DND-41 (cell line): Measurements from ENCODE around the gene ZNF844.

Experiments
- ATAC-seq: fragments of 200-7000 bp; cut with Tn5 transposase; 3 replicates; pipeline ENCODE4 v1.9.1; 2021; ENCODE audit warnings: low read depth; ENCODE audit not compliant: insufficient read depth
- DNase-seq: peaks from one replicate; pipeline ENCODE4 v3.0.0-alpha.2; 2020
- H2AFZ ChIP-seq: 2 replicates; pipeline ENCODE4 v1.6.0; 2012; ENCODE audit warnings: low read depth, low read length
- H3K27ac ChIP-seq: 2 replicates; pipeline ENCODE4 v1.5.1; 2012; ENCODE audit warnings: low read length, inconsistent platforms
- H3K27me3 ChIP-seq: fragments of 200-600 bp; sonication (generic); 2 replicates; pipeline ENCODE4 v1.6.0; 2012; ENCODE audit warnings: low read length, mild to moderate bottlenecking, inconsistent platforms; ENCODE audit not compliant: insufficient read depth, poor library complexity
- H3K36me3 ChIP-seq: 2 replicates; pipeline ENCODE4 v1.5.1; 2012; ENCODE audit warnings: low read length, inconsistent platforms; ENCODE audit not compliant: insufficient read depth
- H3K4me1 ChIP-seq: 2 replicates; pipeline ENCODE4 v1.5.1; 2012; ENCODE audit warnings: mild to moderate bottlenecking, low read length; ENCODE audit not compliant: insufficient read depth
- H3K4me2 ChIP-seq: 2 replicates; pipeline ENCODE4 v1.6.0; 2012; ENCODE audit warnings: mild to moderate bottlenecking, moderate library complexity, low read length, inconsistent platforms; ENCODE audit not compliant: insufficient read depth
- H3K4me3 ChIP-seq, 2 experiments: fragments of 200-600 bp in 1 of 2; shearing (Covaris generic) in 1 of 2; 2 replicates each; pipeline ENCODE4 v1.5.1; 2012 to 2016; ENCODE audit warnings: inconsistent platforms in 2 of 2, low read length in 2 of 2, mild to moderate bottlenecking in 2 of 2, low read depth in 1 of 2, moderate library complexity in 1 of 2
- H3K79me2 ChIP-seq: 2 replicates; pipeline ENCODE4 v1.6.0; 2012; ENCODE audit warnings: low read length, inconsistent platforms; ENCODE audit not compliant: insufficient read depth
- H3K9ac ChIP-seq: 2 replicates; pipeline ENCODE4 v1.6.0; 2012; ENCODE audit warnings: low read depth, mild to moderate bottlenecking, inconsistent platforms, low read length, moderate library complexity
- H3K9me3 ChIP-seq: 2 replicates; pipeline ENCODE4 v1.5.1; 2012; ENCODE audit warnings: low read length, moderate library complexity, mild to moderate bottlenecking, inconsistent platforms; ENCODE audit not compliant: insufficient read depth, severe bottlenecking
- H4K20me1 ChIP-seq: 2 replicates; pipeline ENCODE4 v1.6.0; 2012; ENCODE audit warnings: low read length; ENCODE audit not compliant: insufficient read depth
- CTCF ChIP-seq: IDR thresholded peaks from 2 replicates; pipeline ENCODE4 v1.5.1; 2012; ENCODE audit warnings: borderline replicate concordance, low read length, moderate library complexity, mild to moderate bottlenecking; ENCODE audit not compliant: poor library complexity, severe bottlenecking; ENCODE audit errors: extremely low read depth
- EZH2 ChIP-seq: IDR thresholded peaks from 3 replicates; pipeline ENCODE4 v1.6.1; 2012; ENCODE audit warnings: borderline replicate concordance, low read depth, mild to moderate bottlenecking, moderate library complexity, low read length, inconsistent platforms; ENCODE audit not compliant: severe bottlenecking

The ZNF844 gene

DNA sequence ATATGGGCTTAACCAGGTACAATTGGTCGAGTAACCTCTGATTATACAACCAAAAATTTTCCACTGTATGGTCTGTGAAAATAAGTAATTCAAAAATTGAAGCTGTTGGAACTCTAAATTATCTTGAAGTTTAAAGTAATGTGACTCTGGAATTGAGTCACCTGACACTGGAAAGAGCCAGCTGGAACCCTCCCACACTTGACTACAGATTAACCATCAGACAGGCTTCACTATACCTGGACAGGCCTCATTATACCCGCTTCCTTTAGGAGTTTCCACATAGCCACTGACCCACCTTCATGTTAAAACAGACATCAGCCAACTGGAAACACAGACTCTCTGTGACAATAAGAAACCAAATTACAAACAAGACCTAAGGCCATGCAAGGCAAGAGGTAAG is 30.3 kb upstream of the ZNF844 start:
- Histone ChIP-seq H3K27me3 (no peaks in the 10 kb centered on the region), H3K4me3 (no peak overlapping the region), H3K4me2 (no peak overlapping the region), H3K79me2 (no peaks in the 10 kb centered on the region), H3K9me3 (peaks cover 4% of the 10 kb centered on the region), H3K9ac (no peak overlapping the region), H4K20me1 (no peaks in the 10 kb centered on the region), H3K27ac (no peak overlapping the region), H2AFZ (no peak overlapping the region), H3K4me1 (no peaks in the 10 kb centered on the region), H3K36me3 (peaks cover 23% of the 10 kb centered on the region)
- DNase-seq (no peak), ATAC-seq (no peak)
- no peak for TF ChIP-seq EZH2
- TF ChIP-seq CTCF, result no peak

DNA sequence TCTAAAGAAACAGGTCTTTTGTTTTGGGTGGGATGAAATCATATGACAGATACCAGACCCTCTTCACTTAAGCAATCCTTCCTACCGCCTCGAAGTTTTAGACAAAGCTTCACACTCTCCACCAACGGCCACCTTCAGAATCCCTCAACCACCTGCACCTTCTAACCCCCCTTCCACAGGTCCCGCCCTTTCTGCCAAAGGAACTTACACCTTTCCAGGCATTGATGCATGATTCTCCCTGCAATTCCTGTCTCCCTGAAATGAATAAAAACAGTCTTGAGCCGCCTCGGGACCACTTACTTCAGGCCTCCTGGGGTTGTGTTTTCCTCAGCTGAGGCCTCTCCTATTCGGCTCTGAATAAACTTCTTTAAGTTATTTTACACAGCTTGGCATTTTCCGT is 29.9 kb upstream of the ZNF844 start:
- no peak overlapping the region for H3K4me2 ChIP-seq
- H4K20me1 ChIP-seq, result no peaks in the 10 kb centered on the region
- no peak overlapping the region for H3K4me3 ChIP-seq

GRCh38 chr19:12035220-12036172 is 29.0 kb upstream of the ZNF844 start, which contains the start of gene ZNF433:
Gene ZNF433, minus strand, starts transcription at chr19:12035679. Its CDS starts 140 bp downstream, at chr19:12035539.
- H2AFZ ChIP-seq, result no peak within 1 kb of the TSS
- no peak within 1 kb of the TSS for H3K27ac ChIP-seq

More for the DNA sequence above, 29.9 kb upstream of the ZNF844 start:
- H2AFZ ChIP-seq, result no peak overlapping the region
- H3K4me1 ChIP-seq, result no peaks in the 10 kb centered on the region
- no peak for ATAC-seq
- H3K36me3 ChIP-seq, result peaks cover 27% of the 10 kb centered on the region
- H3K27ac ChIP-seq, result no peak overlapping the region
- H3K9me3 ChIP-seq, result peaks cover 4% of the 10 kb centered on the region
- no peaks in the 10 kb centered on the region for H3K27me3 ChIP-seq
- H3K79me2 ChIP-seq, result no peaks in the 10 kb centered on the region
- H3K9ac ChIP-seq, result no peak overlapping the region
- no peak for DNase-seq
- TF ChIP-seq CTCF (no peak), EZH2 (no peak)

More at GRCh38 chr19:12035220-12036172, 29.0 kb upstream of the ZNF844 start, which contains the start of gene ZNF433:
- Histone ChIP-seq H3K4me1 (no peaks in the 10 kb centered on the region), H3K9me3 (peaks cover 4% of the 10 kb centered on the region), H3K9ac (no peak within 1 kb of the TSS), H3K4me3 (no peak within 1 kb of the TSS), H3K27me3 (no peaks in the 10 kb centered on the region), H4K20me1 (no peaks in the 10 kb centered on the region), H3K4me2 (no peak within 1 kb of the TSS), H3K79me2 (no peaks in the 10 kb centered on the region), H3K36me3 (peaks cover 27% of the 10 kb centered on the region)
- ATAC-seq (no peak), DNase-seq (no peak)
- TF ChIP-seq EZH2, result no peak
- no peak for TF ChIP-seq CTCF
